HG02884 (cell line): ENCODE results near the gene GFPT2.

ENCODE experiments used
- ATAC-seq: cut with Tn5 transposase; IDR thresholded peaks from one replicate; pipeline ENCODE4 v1.9.1; 2021; ENCODE audit warnings: mild to moderate bottlenecking, moderate library complexity; ENCODE audit not compliant: unreplicated experiment

The GFPT2 gene

GRCh38 chr5:180353980-180354452 lies 880 bp upstream of the GFPT2 start:
- ATAC-seq = no peak

GRCh38 chr5:180352116-180353047 lies 754 bp downstream of the GFPT2 start:
- no peak for ATAC-seq

GRCh38 chr5:180350711-180351465 lies 2.2 kb downstream of the GFPT2 start:
- no peak for ATAC-seq

GRCh38 chr5:180350296-180350695 lies 2.8 kb downstream of the GFPT2 start:
- no peak for ATAC-seq

- ATAC-seq = no peak
Observed at GRCh38 chr5:180349391-180349790, 3.7 kb downstream of the GFPT2 start.

GRCh38 chr5:180348336-180348735 lies 4.8 kb downstream of the GFPT2 start:
- ATAC-seq = no peak

GRCh38 chr5:180347702-180348101 lies 5.4 kb downstream of the GFPT2 start:
- no peak for ATAC-seq

- no peak for ATAC-seq
Observed at GRCh38 chr5:180346358-180346757, 6.8 kb downstream of the GFPT2 start.

- no peak for ATAC-seq
Observed at GRCh38 chr5:180345781-180346180, 7.4 kb downstream of the GFPT2 start.

GRCh38 chr5:180345186-180345585 lies 8.0 kb downstream of the GFPT2 start:
- no peak for ATAC-seq

GRCh38 chr5:180344696-180344999 lies 8.5 kb downstream of the GFPT2 start:
- no peak for ATAC-seq

GRCh38 chr5:180343831-180344695 lies 9.1 kb downstream of the GFPT2 start:
- ATAC-seq = no peak

GRCh38 chr5:180343110-180343830 lies 9.9 kb downstream of the GFPT2 start:
- ATAC-seq = no peak

GRCh38 chr5:180341595-180341994 lies 11.5 kb downstream of the GFPT2 start:
- ATAC-seq = no peak

GRCh38 chr5:180340856-180341255 lies 12.3 kb downstream of the GFPT2 start:
- ATAC-seq = no peak

GRCh38 chr5:180339583-180340183 lies 13.5 kb downstream of the GFPT2 start:
- ATAC-seq = no peak

GRCh38 chr5:180338001-180338707 lies 15.0 kb downstream of the GFPT2 start:
- ATAC-seq = no peak

GRCh38 chr5:180336234-180337020 lies 16.7 kb downstream of the GFPT2 start:
- no peak for ATAC-seq
